ENCODE results near the gene ODF2. TPM values are rescaled to one million over a fixed set of nuclear protein-coding genes. Genes with fewer than 3 reads are reported as not detected.

ODF2 gene
- total RNA-seq, 3 donors from 2014 or later = 23.1 to 27.9 (median 25.1) TPM

DNA sequence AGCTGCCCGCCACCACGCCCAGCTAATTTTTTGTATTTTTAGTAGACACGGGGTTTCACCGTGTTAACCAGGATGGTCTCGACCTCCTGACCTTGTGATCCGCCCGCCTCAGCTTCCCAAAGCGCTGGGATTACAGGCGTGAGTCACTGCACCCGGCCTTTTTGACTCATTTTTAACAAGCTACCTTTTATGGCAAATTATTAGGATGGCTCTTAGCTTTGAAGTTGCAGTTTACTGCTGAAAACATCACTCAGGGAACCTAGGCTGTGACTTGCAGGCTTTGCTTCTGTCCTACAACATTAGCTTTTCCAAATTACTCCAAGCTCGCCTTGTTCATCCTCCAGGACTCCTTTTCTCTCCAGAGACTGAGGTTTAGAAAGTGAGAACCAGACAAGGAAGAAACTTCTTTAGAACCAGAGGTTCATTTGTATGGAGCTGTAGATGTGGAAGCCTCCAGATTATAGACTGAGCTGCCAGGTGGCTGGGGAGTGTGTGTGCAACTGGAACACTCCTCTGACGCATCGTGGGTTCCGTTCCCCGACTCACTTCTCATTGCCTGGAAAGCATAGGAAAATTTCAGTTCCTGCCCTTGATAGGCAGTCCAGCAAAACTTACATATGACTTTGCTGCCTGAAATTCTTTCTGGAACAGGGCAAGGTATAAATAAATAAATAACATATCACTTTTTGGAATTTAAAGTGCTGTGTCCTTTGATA, 72.8 kb downstream of the ODF2 start:
- intact Hi-C loops (cut with DNase I; ENCODE audit: low total_unique reads) = no loop called here
- H3K4me3 ChIP-seq = no peak overlapping the region
- no peaks in the 10 kb centered on the region for H3K4me1 ChIP-seq
- no peaks in the 10 kb centered on the region for H3K9me3 ChIP-seq
- DNase-seq (ENCODE audit: low spot score in 2 of 2) = no peak
- no peaks in the 10 kb centered on the region for H3K36me3 ChIP-seq
- no peak for TF ChIP-seq POLR2AphosphoS5 (IDR thresholded peaks at IDR 0.05)
- TF ChIP-seq, protein P1, sequence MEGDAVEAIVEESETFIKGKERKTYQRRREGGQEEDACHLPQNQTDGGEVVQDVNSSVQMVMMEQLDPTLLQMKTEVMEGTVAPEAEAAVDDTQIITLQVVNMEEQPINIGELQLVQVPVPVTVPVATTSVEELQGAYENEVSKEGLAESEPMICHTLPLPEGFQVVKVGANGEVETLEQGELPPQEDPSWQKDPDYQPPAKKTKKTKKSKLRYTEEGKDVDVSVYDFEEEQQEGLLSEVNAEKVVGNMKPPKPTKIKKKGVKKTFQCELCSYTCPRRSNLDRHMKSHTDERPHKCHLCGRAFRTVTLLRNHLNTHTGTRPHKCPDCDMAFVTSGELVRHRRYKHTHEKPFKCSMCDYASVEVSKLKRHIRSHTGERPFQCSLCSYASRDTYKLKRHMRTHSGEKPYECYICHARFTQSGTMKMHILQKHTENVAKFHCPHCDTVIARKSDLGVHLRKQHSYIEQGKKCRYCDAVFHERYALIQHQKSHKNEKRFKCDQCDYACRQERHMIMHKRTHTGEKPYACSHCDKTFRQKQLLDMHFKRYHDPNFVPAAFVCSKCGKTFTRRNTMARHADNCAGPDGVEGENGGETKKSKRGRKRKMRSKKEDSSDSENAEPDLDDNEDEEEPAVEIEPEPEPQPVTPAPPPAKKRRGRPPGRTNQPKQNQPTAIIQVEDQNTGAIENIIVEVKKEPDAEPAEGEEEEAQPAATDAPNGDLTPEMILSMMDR (IDR thresholded peaks at IDR 0.05) = no peak
- TF ChIP-seq POLR2A (IDR thresholded peaks at IDR 0.05) = no peak
- H3K27me3 ChIP-seq = no peaks in the 10 kb centered on the region
- no peak overlapping the region for H3K27ac ChIP-seq

DNA sequence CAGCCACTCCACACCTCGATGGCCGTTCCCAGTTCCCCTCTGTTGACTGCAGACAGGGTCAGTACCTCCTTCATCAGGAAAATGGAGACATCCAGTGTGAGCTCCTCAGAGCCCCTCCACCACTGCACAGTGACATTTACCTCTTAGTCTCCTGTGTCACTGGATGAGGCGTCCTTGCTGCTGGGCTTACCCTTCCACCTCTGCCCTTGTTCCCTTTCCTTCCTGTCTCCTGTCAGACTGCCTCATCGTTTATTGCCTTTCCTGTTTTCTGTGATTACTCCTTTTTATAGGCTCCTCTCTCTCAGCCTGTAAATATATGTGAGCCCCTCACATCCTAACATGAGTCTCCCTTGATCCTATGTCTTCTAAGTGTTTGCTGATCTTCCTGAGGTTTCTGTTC, 73.4 kb downstream of the ODF2 start:
- H3K36me3 ChIP-seq = no peaks in the 10 kb centered on the region
- no peak for DNase-seq (ENCODE audit: low spot score in 2 of 2)
- TF ChIP-seq, protein P1 (IDR thresholded peaks at IDR 0.05) = no peak
- TF ChIP-seq POLR2AphosphoS5 (IDR thresholded peaks at IDR 0.05) (no peak), POLR2A (IDR thresholded peaks at IDR 0.05) (no peak)

GRCh38 chr9:128532581-128532980, 76.8 kb downstream of the ODF2 start:
- H3K9me3 ChIP-seq = no peaks in the 10 kb centered on the region
- TF ChIP-seq POLR2A (IDR thresholded peaks at IDR 0.05) = no peak
- TF ChIP-seq, protein P1 (IDR thresholded peaks at IDR 0.05) = no peak
- TF ChIP-seq POLR2AphosphoS5 (IDR thresholded peaks at IDR 0.05) = no peak
- no peak overlapping the region for H3K4me3 ChIP-seq
- H3K4me1 ChIP-seq = no peaks in the 10 kb centered on the region
- H3K27ac ChIP-seq = no peak overlapping the region
- H3K36me3 ChIP-seq = no peaks in the 10 kb centered on the region
- no peak for DNase-seq (ENCODE audit: low spot score in 2 of 2)
- H3K27me3 ChIP-seq = no peaks in the 10 kb centered on the region
- intact Hi-C loops (cut with DNase I; ENCODE audit: low total_unique reads) = no loop called here

More for the DNA sequence above, 73.4 kb downstream of the ODF2 start:
- Histone ChIP-seq H3K4me3 (no peak overlapping the region), H3K9me3 (no peaks in the 10 kb centered on the region), H3K4me1 (no peaks in the 10 kb centered on the region), H3K27me3 (no peaks in the 10 kb centered on the region), H3K27ac (no peak overlapping the region)
- intact Hi-C loops (cut with DNase I; ENCODE audit: low total_unique reads) = no loop called here

DNA sequence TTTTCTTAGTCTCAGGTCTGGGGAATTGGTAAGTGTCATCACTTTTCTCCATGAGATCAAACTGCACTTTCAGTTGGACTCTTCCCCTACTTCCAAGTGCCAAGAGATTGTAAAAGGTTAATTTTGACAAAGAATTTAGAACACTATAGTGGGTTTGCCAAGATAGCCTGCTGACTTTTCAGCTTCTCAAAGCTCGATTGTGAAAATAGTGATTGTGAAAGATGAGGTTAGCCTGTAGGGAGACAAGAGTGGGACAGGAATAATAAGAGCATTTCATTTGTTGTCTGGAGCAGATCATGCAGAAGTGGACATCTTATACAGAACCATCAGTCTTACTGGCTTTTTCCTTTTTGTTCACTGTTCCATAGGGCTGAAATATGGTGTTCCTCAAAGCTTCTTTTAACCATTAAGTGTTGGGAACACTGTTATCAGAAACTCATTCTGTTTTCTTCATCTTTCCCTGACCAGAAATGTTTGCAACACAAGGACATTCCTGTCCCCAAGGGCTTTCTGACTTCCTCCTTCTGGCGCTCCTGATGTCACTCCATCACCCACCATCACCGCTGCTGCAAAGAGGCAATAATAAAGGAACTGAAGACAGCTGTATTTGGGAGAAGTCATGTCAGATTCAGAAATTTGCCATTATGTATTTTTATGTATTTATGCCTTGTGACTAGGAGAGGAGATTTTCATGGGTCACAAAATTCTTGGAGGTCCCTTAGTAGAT, 85.0 kb downstream of the ODF2 start:
- H3K4me3 ChIP-seq = no peak overlapping the region
- H3K27ac ChIP-seq = no peak overlapping the region
- intact Hi-C loops (cut with DNase I; ENCODE audit: low total_unique reads) = no loop called here
- no peaks in the 10 kb centered on the region for H3K27me3 ChIP-seq
- no peak for DNase-seq (ENCODE audit: low spot score in 2 of 2)
- H3K36me3 ChIP-seq = peaks cover 11% of the 10 kb centered on the region
- TF ChIP-seq POLR2AphosphoS5 (IDR thresholded peaks at IDR 0.05) (no peak), POLR2A (IDR thresholded peaks at IDR 0.05) (no peak)
- TF ChIP-seq, protein P1 (IDR thresholded peaks at IDR 0.05) = no peak
- no peaks in the 10 kb centered on the region for H3K4me1 ChIP-seq
- H3K9me3 ChIP-seq = no peaks in the 10 kb centered on the region

GRCh38 chr9:128546504-128546903, 90.7 kb downstream of the ODF2 start:
- Histone ChIP-seq H3K27me3 (no peaks in the 10 kb centered on the region), H3K36me3 (peaks cover 6% of the 10 kb centered on the region), H3K4me1 (no peaks in the 10 kb centered on the region), H3K27ac (no peak overlapping the region), H3K9me3 (no peaks in the 10 kb centered on the region), H3K4me3 (no peak overlapping the region)
- no peak for TF ChIP-seq POLR2A (IDR thresholded peaks at IDR 0.05)
- TF ChIP-seq POLR2AphosphoS5 (IDR thresholded peaks at IDR 0.05) = no peak
- TF ChIP-seq, protein P1 (IDR thresholded peaks at IDR 0.05) = no peak
- no peak for DNase-seq (ENCODE audit: low spot score in 2 of 2)
- intact Hi-C loops (cut with DNase I; ENCODE audit: low total_unique reads) = no loop called here

All from breast epithelium (tissue), 4 donors.